H7 (cell line): ENCODE data around the gene INO80C. TPM values are rescaled to one million over a fixed set of nuclear protein-coding genes. Genes with fewer than 3 reads are reported as not detected.

Source experiments
- DNase-seq: peaks from one replicate; pipeline ENCODE4 v3.0.0; 2012
- H3K27me3 ChIP-seq: 2 replicates; pipeline ENCODE4 v1.6.0; 2011; ENCODE audit warnings: mild to moderate bottlenecking, low read length; ENCODE audit not compliant: control insufficient read depth, insufficient read depth
- H3K36me3 ChIP-seq: replicated peaks from 2 replicates; pipeline ENCODE4 v1.5.1; 2011; ENCODE audit warnings: low read length; ENCODE audit not compliant: control insufficient read depth, insufficient read depth
- H3K4me3 ChIP-seq: 2 replicates; pipeline ENCODE4 v1.5.1; 2011; ENCODE audit warnings: low read depth, mild to moderate bottlenecking, control low read depth, low read length, moderate library complexity; ENCODE audit not compliant: insufficient read depth
- total RNA-seq: library from RNA; depleted of rRNA; stranded (reverse); fragments of >200 nt; shearing (Covaris generic); gene quantifications from 2 replicates; pipeline ENCODE4 v1.2.3, GENCODE V29; 2014

INO80C gene
- total RNA-seq, 1 experiment from 2014 or later = 18.0 TPM

GRCh38 chr18:35485852-35486251 is 11.9 kb downstream of the INO80C start:
- no peak for DNase-seq
- H3K36me3 ChIP-seq = no peaks in the 10 kb centered on the region
- no peaks in the 10 kb centered on the region for H3K27me3 ChIP-seq
- H3K4me3 ChIP-seq = no peak overlapping the region

- DNase-seq = no peak
- no peaks in the 10 kb centered on the region for H3K27me3 ChIP-seq
- H3K4me3 ChIP-seq = no peak overlapping the region
- H3K36me3 ChIP-seq = no peaks in the 10 kb centered on the region; the same call in 1 of the 2 replicates
Measured at GRCh38 chr18:35484034-35484433, 13.7 kb downstream of the INO80C start.

GRCh38 chr18:35481960-35482366 is 15.8 kb downstream of the INO80C start:
- H3K4me3 ChIP-seq = no peak overlapping the region
- no peaks in the 10 kb centered on the region for H3K27me3 ChIP-seq
- DNase-seq = no peak
- H3K36me3 ChIP-seq = no peaks in the 10 kb centered on the region; the same call in 1 of the 2 replicates

GRCh38 chr18:35479911-35480586 is 17.7 kb downstream of the INO80C start:
- no peak for DNase-seq
- Histone ChIP-seq H3K4me3 (no peak overlapping the region), H3K27me3 (no peaks in the 10 kb centered on the region), H3K36me3 (no peaks in the 10 kb centered on the region; the same call in 1 of the 2 replicates)

GRCh38 chr18:35478520-35479435 is 19.0 kb downstream of the INO80C start:
- DNase-seq = no peak
- H3K27me3 ChIP-seq = no peaks in the 10 kb centered on the region
- no peak overlapping the region for H3K4me3 ChIP-seq

GRCh38 chr18:35477974-35478373 is 19.8 kb downstream of the INO80C start:
- H3K27me3 ChIP-seq = no peaks in the 10 kb centered on the region
- H3K36me3 ChIP-seq = peaks cover under 1% of the 10 kb centered on the region; the same call in 1 of the 2 replicates
- no peak for DNase-seq
- no peak overlapping the region for H3K4me3 ChIP-seq

More at GRCh38 chr18:35478520-35479435, 19.0 kb downstream of the INO80C start:
- no peaks in the 10 kb centered on the region; the same call in 1 of the 2 replicates for H3K36me3 ChIP-seq

GRCh38 chr18:35477497-35477896 is 20.3 kb downstream of the INO80C start:
- Histone ChIP-seq H3K4me3 (no peak overlapping the region), H3K36me3 (peaks cover 1% of the 10 kb centered on the region; the same call in 1 of the 2 replicates), H3K27me3 (no peaks in the 10 kb centered on the region)
- no peak for DNase-seq

- H3K4me3 ChIP-seq = no peak overlapping the region
- no peak for DNase-seq
- H3K36me3 ChIP-seq = peaks cover 1% of the 10 kb centered on the region; the same call in 1 of the 2 replicates
- H3K27me3 ChIP-seq = no peaks in the 10 kb centered on the region
Measured at GRCh38 chr18:35474884-35475283, 22.9 kb downstream of the INO80C start.

- Histone ChIP-seq H3K36me3 (peaks cover 1% of the 10 kb centered on the region; the same call in 1 of the 2 replicates), H3K27me3 (no peaks in the 10 kb centered on the region), H3K4me3 (no peak overlapping the region)
- DNase-seq = no peak
Measured at GRCh38 chr18:35473562-35473961, 24.2 kb downstream of the INO80C start.

- DNase-seq = no peak
- H3K4me3 ChIP-seq = no peak overlapping the region
- H3K27me3 ChIP-seq = no peaks in the 10 kb centered on the region
- peaks cover 1% of the 10 kb centered on the region; the same call in 1 of the 2 replicates for H3K36me3 ChIP-seq
Measured at GRCh38 chr18:35470435-35470834, 27.3 kb downstream of the INO80C start.

GRCh38 chr18:35469725-35470124 is 28.0 kb downstream of the INO80C start:
- no peak for DNase-seq
- peaks cover 1% of the 10 kb centered on the region; the same call in 1 of the 2 replicates for H3K36me3 ChIP-seq
- no peak overlapping the region for H3K4me3 ChIP-seq
- H3K27me3 ChIP-seq = no peaks in the 10 kb centered on the region

- no peak for DNase-seq
- Histone ChIP-seq H3K36me3 (peaks cover 1% of the 10 kb centered on the region; the same call in 1 of the 2 replicates), H3K4me3 (no peak overlapping the region), H3K27me3 (no peaks in the 10 kb centered on the region)
Measured at GRCh38 chr18:35468711-35469110, 29.0 kb downstream of the INO80C start.

- DNase-seq = no peak
- Histone ChIP-seq H3K27me3 (no peaks in the 10 kb centered on the region), H3K36me3 (no peaks in the 10 kb centered on the region; the same call in 1 of the 2 replicates), H3K4me3 (no peak overlapping the region)
Measured at GRCh38 chr18:35467624-35468016, 30.1 kb downstream of the INO80C start.

- no peaks in the 10 kb centered on the region for H3K27me3 ChIP-seq
- DNase-seq = no peak
- H3K36me3 ChIP-seq = no peaks in the 10 kb centered on the region; the same call in 1 of the 2 replicates
- no peak overlapping the region for H3K4me3 ChIP-seq
Measured at GRCh38 chr18:35466815-35467623, 30.7 kb downstream of the INO80C start.
